Inflammatory macrophage treated with lipopolysaccharide for 1 hour (primary cell): Measurements from ENCODE around the gene OR5T2.
"Not testable (repeated sequence)": the region's sequence is repeated elsewhere in the genome, so short reads cannot be mapped to it uniquely, and the experiment has no call there.

Experiments
- DNase-seq, 2 donors: peaks; one replicate each; pipeline ENCODE4 v3.0.0-alpha.2; 2020 to 2022

Gene OR5T2

GRCh38 chr11:56234155-56234554, at the start of gene OR5T2:
Gene OR5T2, minus strand, starts transcription at chr11:56234255. Its CDS starts 1,193 bp downstream, at chr11:56233062.
- no peak for DNase-seq

- DNase-seq, result no peak
Observed at GRCh38 chr11:56273854-56274253, 39.8 kb upstream of the OR5T2 start, which contains the start of gene OR5T1. Gene OR5T1, plus strand, starts transcription at chr11:56274154. Its CDS starts 1,485 bp downstream, at chr11:56275639.

- DNase-seq, result no peak
Observed at GRCh38 chr11:56271092-56271491, 37.0 kb upstream of the OR5T2 start.

GRCh38 chr11:56251954-56252353, 17.9 kb upstream of the OR5T2 start, which contains the start of gene OR5T3:
Gene OR5T3, plus strand, starts transcription at chr11:56252254. Its CDS starts 0 bp downstream, at chr11:56252254.
- no peak for DNase-seq

GRCh38 chr11:56219735-56220134, 14.3 kb downstream of the OR5T2 start:
- not testable (repeated sequence) for DNase-seq

- no peak for DNase-seq
Observed at GRCh38 chr11:56214537-56214936, 19.5 kb downstream of the OR5T2 start.

GRCh38 chr11:56207790-56208189, 26.3 kb downstream of the OR5T2 start:
- DNase-seq, result no peak

- no peak for DNase-seq
Observed at GRCh38 chr11:56197367-56197766, 36.7 kb downstream of the OR5T2 start.

- no peak for DNase-seq
Observed at GRCh38 chr11:56196705-56197104, 37.4 kb downstream of the OR5T2 start.

GRCh38 chr11:56188602-56189001, 45.5 kb downstream of the OR5T2 start:
- no peak for DNase-seq

GRCh38 chr11:56183459-56183858, 50.6 kb downstream of the OR5T2 start:
- no peak for DNase-seq
